GM10266 (cell line): ENCODE measurements around the gene RABGEF1.
"Not testable (repeated sequence)": the region's sequence is repeated elsewhere in the genome, so short reads cannot be mapped to it uniquely, and the experiment has no call there.

Experiments used
- DNase-seq: peaks from one replicate; pipeline ENCODE4 v3.0.0; 2012; ENCODE audit errors: extremely low spot score
- TF ChIP-seq, protein P1 (sequence below): IDR thresholded peaks from 2 replicates; pipeline ENCODE4 v1.5.1; 2012; ENCODE audit warnings: mild to moderate bottlenecking, low read depth; ENCODE audit not compliant: control insufficient read depth, insufficient read depth; ENCODE audit errors: missing control alignments

RABGEF1 gene

DNA sequence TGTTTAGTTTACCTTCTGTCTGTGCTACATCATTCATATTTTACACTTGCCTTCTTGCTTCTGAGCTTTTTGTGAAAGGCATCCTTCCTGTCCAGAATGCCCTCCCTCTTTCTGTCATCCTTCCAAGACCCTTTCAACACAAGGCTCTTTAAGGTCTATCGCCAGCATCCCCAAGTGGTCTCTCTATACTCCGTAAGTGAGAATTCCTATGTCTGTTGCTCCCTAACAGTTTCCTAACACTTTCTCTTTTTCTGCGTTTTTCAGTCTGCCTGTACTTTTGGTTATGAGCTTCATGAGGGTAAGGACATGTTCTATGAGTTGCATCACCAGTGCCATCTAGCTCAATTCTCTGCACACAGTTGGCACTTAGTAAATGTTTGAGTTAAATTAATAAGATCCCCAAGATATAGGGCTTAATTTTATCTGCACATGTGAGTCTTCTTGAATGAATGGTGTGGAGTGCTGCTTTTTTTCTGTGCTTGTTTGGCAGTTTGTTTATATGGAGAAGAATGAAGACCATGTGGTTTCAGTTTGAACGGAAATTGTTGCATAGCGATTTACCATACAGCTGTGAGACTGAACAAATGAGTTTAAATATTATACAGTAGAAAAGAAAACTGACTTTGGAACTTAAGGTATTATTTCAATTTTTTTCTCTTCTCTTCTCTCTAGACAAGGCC, 29.4 kb downstream of the RABGEF1 start:
- TF ChIP-seq, protein P1, sequence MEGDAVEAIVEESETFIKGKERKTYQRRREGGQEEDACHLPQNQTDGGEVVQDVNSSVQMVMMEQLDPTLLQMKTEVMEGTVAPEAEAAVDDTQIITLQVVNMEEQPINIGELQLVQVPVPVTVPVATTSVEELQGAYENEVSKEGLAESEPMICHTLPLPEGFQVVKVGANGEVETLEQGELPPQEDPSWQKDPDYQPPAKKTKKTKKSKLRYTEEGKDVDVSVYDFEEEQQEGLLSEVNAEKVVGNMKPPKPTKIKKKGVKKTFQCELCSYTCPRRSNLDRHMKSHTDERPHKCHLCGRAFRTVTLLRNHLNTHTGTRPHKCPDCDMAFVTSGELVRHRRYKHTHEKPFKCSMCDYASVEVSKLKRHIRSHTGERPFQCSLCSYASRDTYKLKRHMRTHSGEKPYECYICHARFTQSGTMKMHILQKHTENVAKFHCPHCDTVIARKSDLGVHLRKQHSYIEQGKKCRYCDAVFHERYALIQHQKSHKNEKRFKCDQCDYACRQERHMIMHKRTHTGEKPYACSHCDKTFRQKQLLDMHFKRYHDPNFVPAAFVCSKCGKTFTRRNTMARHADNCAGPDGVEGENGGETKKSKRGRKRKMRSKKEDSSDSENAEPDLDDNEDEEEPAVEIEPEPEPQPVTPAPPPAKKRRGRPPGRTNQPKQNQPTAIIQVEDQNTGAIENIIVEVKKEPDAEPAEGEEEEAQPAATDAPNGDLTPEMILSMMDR = no peak
- DNase-seq = no peak

DNA sequence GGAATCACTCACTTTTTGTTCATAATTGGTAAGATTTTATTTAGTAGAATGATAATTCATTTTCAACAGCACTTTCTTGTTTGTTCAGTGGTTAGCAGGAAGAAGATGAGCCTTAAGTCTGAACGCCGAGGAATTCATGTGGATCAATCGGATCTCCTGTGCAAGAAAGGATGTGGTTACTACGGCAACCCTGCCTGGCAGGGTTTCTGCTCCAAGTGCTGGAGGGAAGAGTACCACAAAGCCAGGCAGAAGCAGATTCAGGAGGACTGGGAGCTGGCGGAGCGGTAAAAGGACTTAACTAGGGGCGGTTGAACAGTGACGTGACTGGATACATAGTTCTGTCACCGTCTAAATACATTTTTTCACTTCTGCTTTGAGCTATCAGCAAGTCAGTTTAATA, 31.3 kb downstream of the RABGEF1 start:
- DNase-seq = no peak
- TF ChIP-seq, protein P1 = no peak

DNA sequence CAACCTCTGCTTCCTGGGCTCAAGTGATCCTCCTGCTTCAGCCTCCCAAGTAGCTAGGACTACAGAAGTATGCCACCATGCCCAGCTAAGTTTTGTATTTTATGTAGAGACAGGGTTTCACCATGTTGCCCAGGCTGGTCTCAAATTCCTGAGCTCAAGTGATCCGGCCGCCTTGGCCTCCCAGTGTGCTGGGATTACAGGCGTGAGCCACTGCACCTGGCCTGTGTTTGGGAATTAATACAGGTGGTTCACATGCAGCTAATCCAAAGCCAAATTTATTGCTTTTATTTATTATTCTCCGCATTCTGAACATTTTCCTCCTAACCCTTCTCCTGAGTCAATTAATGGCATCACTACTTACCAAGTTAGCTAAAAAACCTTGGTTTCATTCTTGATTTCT, 33.2 kb downstream of the RABGEF1 start:
- not testable (repeated sequence) for DNase-seq

DNA sequence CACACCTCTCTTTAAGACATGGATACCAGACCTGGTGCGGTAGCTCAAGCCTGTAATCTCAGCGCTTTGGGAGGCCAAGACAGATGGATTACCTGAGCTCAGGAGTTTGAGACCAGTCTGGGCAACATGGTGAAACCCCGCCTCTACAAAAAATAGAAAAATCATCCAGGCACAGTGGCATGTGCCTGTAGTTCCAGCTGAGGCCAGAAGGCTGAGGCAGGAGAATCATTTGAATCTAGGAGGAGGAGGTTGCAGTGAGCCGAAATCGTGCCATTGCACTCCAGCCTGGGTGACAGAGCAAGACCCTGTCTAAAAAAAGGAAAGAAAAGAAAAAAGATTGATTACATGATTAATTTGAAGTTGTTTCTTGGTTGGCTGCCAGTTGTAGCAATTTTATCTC, 35.9 kb downstream of the RABGEF1 start:
- DNase-seq = not testable (repeated sequence)

DNA sequence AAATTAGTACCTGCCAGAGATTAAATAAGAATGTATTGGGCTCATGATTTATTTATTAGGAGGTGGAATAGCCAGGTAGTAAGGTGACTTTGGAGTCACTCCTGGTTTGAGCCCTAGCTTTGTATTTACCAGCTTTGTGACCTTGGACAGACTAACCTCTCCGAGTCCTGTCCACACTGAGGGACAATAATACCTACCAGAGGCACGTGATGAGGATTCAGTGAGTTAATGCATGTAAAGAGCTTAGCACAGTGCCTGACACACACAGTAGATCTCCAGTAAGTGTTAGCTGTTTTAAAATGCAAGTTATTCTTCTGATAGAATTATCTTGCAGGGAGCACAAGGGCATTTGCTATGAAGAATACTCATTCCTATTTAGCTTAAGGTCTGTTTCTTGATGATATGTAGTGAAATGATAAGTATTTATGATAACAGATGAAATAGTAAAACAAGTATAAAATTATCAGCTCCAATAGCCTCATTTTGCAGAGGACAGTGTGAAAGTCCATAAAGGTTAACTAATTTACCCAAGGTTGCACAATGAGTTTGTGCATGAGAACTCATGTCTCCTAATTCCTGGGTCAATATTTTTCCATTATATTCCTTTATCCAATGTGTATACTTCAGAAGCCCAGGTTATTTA, 36.4 kb downstream of the RABGEF1 start:
- no peak for DNase-seq
- TF ChIP-seq, protein P1 = no peak

DNA sequence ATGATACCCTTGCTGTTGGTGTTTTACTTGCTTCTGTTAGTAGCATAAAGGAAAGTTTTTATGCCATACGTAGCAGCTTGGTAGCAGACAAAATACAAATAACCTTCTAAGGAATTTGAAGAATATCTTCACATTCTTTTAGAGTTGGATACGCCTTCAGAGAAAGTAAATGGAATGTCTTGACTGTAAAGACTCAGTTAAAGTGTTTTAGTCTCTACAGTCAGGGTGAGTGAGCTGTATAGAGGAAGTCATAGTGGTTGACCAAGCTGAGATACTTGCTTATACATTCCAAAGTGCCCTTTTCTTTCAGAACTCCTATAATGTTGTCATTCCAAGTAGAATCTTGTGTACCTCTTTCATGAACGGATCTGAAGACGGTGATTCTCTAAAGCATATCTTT, 37.7 kb downstream of the RABGEF1 start:
- TF ChIP-seq, protein P1 = no peak
- no peak for DNase-seq

DNA sequence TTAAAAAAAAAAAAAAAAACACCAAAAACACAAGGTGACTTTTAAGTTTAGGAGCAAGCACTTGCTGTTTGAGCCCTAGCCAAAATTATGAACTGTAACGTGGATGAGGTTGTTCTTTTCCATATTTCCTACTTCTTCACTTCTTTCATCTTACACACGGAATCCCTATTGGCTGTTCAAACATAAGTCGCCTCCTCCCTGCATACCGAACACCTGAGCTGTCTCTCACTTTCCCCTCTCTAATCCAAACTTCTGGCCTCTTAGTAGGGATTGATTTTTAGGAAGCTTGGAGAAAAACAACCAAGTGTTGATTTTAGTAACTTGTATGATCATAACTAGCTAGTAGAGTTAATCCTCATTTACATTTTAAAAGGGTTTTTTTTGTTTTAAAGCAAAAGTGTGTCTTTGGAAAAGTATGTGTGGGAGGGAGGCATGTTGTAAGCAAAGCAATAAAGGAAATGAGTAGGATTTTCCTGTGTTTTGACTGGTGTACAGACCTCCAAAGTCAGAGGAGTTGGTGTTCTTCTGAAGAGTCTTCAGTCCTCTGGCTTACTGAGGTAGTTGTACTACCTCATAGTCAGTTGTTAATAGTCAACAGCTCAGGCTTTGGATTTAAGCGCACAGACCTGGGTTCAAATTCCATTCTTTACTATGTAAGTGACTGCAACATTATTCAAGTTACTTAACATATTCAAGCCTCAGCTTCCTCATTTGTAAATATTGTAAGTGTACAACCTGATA, 39.3 kb downstream of the RABGEF1 start:
- TF ChIP-seq, protein P1 = no peak
- DNase-seq = no peak

DNA sequence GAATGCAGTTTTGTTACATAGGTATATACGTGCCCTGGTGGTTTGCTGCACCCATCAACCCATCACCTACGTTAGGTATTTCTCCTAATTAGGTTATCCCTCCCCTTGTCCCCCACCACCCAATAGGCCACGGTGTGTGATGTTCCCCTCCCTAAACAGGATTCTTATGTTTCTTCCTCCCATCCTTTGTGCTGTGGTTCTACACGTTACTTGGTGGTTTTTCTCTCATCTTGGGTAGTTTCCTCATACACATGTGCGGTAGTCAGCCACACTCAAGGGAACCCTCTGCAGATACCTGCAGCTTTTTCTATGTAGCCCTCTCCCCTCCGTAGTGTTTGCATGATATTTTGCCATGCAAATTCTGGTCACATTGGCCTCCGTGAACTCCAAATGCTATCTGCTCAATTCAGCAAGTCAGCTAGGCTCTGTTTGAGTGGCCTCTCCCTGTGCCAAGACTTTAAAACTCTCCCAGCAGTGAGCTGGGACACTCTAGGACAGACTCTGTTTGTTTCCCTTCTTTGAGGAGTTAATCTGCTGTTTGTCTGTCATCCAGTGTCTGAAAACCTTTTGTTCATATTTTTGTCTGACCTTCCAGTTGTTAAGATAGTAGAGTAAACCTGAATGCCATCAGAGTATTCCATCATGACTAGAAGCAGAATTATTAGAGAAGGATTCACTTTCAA, 41.0 kb downstream of the RABGEF1 start:
- TF ChIP-seq, protein P1 = no peak
- DNase-seq = no peak

DNA sequence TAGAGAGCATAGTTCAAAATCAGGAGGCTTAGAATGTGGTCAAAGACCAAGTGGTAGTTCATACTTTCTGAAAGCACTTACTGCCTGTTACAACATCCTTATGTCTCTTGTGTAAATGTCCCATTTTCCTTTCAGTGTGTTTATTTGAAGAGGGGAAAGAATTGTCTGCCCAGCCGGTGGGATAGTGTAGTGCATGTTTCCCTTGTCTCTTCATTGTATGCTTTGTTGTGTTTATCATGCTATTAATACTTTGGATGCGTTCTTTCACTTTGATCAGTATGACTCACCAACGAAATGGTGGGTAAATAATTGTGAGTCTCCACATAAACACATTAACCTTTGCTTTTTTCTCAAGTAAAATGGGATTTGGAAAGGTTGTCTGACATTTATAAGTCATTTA, 42.3 kb downstream of the RABGEF1 start:
- DNase-seq = not testable (repeated sequence)

DNA sequence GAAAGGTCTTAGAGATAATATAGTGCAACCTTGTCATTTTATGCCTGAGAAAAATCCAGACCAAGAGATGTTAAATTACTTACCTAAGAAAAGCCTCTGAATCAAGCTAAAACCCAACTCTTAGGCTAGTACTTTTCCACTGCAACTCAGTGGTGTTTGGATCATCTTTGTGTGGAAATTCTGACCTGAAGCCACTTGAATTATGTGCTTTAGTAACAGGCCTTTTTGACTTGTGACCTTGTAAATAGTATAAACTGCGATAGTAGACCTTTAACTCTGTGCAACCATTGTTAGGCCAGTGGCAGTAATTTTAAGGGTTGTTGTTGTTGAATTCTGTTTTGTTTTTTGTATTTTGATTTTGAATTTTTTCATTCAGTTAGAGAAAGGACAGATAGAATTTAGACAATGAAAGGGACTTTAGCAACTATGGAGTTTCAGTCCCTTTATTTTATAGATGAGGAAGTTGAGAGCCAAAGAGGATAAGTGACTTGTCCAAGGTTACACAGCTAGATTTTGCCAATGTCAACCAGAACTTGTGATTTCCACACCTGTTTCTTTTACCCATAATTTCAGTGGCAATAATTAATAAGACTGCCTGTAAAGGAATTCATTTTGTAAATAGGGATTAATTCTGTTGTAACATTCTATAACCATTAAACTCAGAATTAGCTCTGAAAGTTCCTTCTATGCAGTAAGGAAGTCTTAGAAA, 43.5 kb downstream of the RABGEF1 start:
- DNase-seq = not testable (repeated sequence)
